Activated T-cell treated with anti-CD3 and anti-CD28 coated beads for 24 hours (primary cell): Measurements from ENCODE around the gene CDC20B.
"Not testable (repeated sequence)": the region's sequence is repeated elsewhere in the genome, so short reads cannot be mapped to it uniquely, and the experiment has no call there.

ENCODE experiments used
- DNase-seq: peaks from one replicate; pipeline ENCODE4 v3.0.0-alpha.2; 2020; ENCODE audit warnings: low read depth

The CDC20B gene

DNA sequence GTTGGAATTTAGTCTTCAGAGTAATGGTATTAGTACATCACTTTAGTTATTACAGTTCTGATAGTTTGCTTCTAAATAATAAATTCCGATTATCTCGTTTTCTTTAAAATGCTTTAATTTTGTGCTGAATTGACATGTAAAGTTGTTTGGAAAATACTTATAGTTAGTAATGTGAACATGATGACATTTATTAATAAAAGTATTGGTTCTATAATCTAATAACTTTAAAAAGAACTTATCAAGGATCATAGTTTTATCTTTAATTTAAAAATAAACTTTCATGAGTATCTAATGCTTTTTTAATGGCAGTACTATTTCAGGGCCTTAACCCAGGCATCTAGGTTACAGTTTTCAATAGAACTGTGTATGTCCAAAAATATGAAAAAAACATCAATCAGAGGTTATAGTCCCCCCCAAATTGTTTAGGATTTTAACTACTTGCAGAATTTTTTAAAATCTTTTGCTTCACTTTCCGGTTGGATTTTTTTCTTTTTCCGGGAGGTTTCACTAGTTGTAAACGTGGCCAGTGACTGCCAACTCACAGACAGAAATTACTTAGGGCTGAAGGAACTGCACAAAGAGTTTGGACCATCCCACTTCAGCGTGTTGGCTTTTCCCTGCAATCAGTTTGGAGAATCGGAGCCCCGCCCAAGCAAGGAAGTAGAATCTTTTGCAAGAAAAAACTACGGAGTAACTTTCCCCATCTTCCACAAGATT, 12.3 kb downstream of the CDC20B start:
- DNase-seq: no peak

GRCh38 chr5:55159763-55160492, 13.0 kb downstream of the CDC20B start, which contains the start of gene GPX8:
GPX8 (plus strand) TSS chr5:55160171; CDS start chr5:55160193, 22 bp downstream.
- no peak for DNase-seq

- DNase-seq: no peak
These were observed 18.1 kb downstream of the CDC20B start for GRCh38 chr5:55154873-55155272.

GRCh38 chr5:55151923-55152842, 20.8 kb downstream of the CDC20B start:
- DNase-seq: no peak

DNA sequence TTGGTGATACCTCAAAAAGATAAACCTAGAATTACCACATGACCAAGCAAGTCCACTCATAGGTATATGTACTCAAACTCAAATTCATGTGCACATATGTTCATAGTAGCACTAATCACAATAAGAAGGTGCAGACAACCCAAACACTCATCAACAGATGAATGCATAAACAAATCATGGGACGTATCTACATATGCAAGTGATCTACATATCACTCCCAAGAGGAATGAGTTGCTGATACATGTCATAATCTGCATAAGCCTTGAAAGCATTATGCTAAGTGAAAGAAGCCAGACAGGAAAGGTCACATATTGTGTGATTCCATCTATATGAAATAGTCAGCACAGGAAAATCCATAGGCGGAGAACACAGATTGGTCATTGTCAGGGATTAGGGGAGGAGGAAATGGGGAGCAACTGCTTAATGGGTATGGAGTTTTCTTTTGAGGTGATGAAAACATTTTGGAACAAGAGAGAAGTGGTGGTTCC, 23.6 kb downstream of the CDC20B start:
- DNase-seq: no peak

GRCh38 chr5:55146543-55147151, 26.3 kb downstream of the CDC20B start:
- peak; percentile 79 for DNase-seq

GRCh38 chr5:55146080-55146479, 26.9 kb downstream of the CDC20B start:
- DNase-seq: no peak

GRCh38 chr5:55143624-55144023, 29.4 kb downstream of the CDC20B start:
- DNase-seq: no peak

- no peak for DNase-seq
These were observed 30.9 kb downstream of the CDC20B start for GRCh38 chr5:55141945-55142690.

DNA sequence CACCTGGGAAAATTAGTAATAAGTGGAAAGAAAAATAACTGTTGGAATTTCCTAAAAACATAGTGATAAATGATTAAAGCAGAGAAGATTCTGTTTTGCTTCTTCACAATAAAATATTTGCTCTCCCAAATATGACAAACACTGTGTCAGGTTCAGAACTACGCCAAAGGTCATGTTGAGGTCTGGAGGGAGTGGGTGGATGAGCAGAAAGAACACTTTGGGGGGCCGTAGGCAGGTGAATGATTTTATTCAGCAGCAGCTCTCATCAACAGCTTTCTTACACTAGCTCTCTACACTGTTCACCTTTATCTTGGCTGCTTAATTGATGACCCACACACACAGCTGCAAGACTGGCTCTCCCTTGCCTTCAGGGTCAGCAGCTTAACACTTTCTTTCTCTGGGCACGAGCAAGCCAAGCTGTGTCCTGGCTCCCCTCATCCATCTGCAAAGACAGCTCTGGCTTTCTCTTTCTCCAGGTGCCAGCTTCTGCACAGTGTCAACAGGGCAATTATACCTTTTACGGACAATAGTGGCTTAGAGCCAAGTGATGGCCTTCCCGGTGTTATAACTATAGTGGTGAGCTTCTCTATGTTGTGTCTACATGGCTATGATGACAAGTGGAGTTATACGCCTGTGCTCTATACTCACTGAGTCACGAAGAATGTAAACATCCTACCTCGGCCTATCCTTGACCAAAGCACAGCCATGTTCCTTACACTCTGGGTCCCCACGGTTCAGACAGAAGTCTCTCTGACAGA, 31.9 kb downstream of the CDC20B start:
- no peak for DNase-seq

DNA sequence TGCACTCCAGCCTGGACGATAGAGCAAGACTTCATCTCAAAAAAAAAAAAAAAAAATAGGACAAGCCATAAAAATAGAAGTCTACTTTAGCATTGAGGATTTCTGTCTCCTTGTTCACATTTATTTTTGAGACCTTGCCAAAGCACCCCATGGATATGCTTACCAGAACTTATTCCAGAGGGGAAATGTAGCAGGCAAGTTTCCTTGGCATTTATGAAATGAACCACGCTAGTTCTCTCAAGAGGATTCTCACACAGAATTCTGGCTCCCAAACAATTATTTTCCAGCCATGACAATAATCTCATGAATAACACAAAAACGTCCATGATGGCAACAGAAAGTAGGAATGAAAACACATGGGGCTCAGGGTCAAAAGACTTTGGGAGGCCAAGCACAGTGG, 36.5 kb downstream of the CDC20B start:
- DNase-seq: no peak

DNA sequence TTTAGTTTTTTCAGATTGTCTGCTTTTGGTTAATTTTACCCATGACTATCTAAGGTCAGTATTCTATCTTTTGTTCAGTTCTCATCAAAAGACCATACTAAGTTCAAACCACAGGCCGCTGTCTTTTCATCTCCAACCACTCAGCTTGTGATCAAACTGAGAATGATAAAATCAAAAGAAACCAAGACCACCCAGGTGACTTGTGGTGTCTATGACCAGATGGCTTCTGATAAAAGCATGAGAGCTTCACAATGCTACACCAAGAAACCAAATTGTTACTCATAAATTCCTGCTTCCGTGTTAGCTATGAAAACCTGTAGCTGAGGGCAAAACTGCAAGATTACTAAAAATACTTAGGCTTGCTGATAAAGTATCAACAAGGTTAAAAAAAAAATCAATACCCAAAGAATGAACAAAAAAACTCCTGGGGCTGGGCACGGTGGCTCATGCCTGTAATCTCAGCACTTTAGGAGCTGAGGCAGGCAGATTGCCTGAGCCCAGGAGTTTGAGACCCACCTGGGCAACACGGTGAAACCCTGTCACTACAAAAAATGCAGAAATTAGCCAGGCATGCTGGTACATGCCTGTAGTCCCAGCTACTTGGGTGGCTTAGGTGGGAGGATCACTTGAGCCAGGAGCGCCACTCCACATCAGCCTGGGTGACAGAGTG, 38.8 kb downstream of the CDC20B start:
- no peak for DNase-seq

DNA sequence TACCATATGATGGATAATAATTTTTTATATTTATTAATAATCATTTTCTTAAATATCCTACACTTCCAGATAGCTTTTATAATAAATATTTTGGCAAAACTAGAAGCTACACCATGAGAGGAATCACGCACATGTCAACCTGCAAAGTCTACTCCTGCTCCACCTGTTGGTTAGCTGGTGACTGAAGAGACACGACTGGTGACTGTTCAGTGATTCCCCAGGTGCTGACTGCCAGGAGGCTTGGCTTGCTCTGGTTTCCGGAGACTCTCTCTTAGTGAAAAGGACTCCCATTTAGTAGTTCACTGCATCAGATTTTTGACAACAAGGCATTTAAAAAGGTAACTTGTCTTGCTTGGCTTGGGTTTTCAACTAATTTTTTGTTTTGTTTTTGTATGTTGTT, 49.6 kb downstream of the CDC20B start:
- no peak for DNase-seq

DNA sequence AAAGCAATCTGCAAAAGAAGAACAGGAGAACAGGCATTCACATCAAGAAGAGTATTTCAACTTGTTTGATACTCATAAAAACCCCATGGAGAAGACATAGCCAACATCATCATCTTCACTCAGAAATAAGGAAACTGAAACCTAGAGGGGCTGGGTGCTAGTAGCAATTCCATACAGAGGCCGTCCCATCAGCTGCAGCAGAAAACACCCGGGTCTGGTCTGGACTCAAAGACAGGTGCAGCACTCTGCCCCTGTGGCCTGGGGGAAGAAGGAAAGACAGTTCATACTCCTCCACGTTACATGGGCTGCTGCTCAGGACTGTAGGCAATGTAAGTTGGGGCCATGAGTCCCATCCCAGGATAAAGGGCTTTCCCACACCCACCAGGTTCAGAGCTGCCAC, 58.9 kb downstream of the CDC20B start:
- no peak for DNase-seq

- no peak for DNase-seq
These were observed 59.6 kb downstream of the CDC20B start for GRCh38 chr5:55113327-55113726.

DNA sequence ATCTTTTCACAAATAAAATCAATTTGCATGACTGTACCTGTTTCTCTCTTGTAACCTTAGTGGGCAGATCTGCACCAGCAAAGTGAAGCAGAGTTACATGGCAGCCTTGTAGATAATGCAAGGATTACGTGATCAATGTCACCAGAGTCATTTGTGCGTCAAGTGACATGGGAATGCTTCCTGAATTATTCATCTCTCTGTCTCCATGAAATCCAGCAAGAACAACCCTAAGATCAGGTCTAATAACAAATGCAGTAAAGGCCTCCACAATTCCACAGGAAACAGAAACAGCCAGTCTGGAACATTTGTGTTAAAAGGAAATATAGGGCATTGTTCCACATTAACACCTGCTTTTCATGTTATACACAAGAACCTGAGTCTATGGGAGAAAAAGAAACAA, 62.8 kb downstream of the CDC20B start:
- no peak for DNase-seq

- no peak for DNase-seq
These were observed 64.3 kb downstream of the CDC20B start for GRCh38 chr5:55108661-55109060.

GRCh38 chr5:55105976-55106375, 67.0 kb downstream of the CDC20B start:
- not testable (repeated sequence) for DNase-seq

GRCh38 chr5:55104946-55105701, 67.9 kb downstream of the CDC20B start:
- DNase-seq: no peak
